HS-5 (cell line): ENCODE measurements around the gene OR52R1.
"Not testable (repeated sequence)": the region's sequence is repeated elsewhere in the genome, so short reads cannot be mapped to it uniquely, and the experiment has no call there.

Experiments
- DNase-seq: peaks from one replicate; pipeline ENCODE4 v3.0.0-alpha.2; 2012; ENCODE audit warnings: low read depth

Gene OR52R1

DNA sequence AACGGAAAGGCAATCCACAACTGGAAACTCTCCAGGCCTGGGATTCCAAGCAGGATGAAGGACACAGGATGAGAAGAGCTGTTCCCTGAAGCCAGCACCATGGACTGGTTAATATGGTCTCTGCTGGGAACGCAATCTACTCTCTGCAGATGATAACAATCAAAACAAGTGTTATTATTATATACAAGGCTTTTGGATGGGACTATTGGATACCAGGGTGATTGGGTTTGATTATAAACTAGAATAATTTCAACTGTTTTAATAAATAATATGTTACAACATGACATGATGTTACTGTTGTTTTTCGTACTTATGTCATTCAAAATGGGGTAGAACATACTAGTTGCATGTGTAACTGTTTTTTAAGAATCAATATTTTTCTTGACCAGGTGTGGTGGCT lies at the start of gene OR52R1:
TSS of gene OR52R1 (minus strand) at position 101 of the 400 bp plus-strand sequence. CDS start at position 101, 0 bp downstream.
- no peak for DNase-seq

DNA sequence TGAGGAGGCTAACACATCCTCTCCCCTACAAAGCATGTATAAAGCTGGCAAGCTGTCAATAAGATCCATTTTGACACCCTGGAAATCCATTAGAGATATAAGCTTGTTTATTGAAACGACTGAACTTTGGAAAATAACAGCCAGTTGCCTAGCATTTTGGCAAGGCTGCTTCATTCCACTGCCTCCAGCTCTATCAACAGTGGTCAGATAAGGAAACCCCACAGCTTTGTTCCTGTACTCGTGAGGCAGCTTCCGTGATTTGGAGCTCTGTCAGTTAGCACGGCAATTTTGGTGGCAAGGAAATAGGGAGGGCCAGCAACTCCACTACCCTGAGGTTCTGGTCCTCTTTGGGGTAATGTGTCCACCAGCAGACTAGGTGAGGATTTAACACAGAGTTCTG lies 46.9 kb upstream of the OR52R1 start:
- DNase-seq, result no peak

DNA sequence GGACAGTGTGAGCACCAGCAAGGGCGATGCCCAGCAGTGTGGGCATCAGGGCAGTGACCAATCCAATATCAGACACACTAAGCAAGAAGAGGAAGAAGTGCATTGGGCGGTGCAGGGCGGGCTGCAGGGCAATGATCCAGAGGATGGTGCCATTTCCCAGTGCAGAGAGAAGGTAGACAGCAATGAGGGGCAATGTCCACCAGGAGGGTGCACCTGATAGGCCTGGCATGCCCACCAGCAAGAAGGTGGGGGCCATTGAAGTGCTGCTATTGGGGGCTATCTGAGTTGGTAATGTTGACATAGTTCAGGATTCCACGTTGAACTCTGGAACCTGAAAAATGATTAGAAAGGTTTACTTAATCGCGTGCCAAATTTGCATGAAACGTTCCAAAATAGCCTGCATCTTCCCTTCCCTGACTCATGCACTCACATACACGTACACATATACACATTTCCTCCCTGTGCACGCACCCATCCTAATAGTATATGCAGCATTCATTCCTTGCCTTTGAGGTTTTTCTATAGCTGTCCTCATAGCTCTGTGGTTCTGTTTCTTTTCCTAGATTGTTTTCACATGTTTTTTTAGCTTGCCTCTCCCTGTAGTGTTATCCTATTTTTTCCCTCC lies 44.8 kb upstream of the OR52R1 start, which contains the start of gene OR51S1:
TSS of gene OR51S1 (minus strand) at position 301 of the 625 bp plus-strand sequence. CDS start at position 301, 0 bp downstream.
- DNase-seq, result no peak

DNA sequence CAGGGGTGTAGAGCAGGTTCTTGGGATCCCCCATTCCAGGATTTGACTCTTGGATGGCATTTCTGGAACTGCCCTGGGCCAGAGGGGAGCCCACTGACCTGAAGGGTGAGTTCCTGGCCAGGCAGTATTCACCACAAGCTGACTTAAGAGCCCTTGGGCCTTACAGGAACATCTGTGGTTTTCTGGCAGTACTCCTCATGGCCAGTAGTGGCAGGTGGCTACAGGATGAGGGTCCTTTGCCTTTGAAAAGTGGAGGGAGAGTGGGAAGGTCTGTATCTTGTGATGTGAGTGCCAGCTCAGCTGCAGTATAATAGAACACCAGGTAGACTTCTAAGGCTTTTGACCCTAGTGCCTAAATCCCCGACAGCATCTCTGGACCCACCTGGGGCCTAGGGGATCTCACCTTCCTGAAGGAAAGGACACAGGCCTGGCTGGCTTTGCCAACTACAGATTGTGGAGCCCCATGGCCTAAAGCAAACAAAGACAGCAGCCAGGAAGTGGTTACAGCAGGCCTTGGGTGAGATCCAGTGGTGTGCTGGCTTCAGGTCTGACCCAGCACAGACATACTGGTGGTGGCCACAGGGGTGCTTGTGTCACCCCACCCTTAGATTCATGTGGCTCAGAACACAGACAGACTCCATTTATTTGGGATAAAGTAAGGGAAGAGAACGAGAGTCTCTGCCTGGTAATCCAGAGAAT lies 35.8 kb upstream of the OR52R1 start:
- DNase-seq, result no peak

DNA sequence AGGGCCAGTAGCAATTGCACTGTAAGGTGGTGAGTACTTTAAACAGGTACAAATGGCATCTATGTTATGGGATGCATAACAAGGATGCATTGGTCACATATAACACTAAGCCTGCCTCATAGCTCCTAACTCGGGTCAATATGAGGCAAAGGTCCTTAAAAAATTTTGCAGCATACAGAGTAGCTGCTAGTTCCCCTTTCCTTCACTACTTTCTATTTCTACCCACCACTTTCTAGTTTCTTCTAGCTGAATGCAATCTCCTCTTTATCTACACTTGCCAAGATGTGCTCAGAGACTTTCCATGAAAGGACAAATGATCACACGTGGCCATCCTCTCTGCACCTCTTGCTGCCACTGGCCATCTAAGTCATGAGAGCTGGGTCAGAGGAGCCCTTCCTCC lies 26.7 kb upstream of the OR52R1 start:
- DNase-seq, result no peak

DNA sequence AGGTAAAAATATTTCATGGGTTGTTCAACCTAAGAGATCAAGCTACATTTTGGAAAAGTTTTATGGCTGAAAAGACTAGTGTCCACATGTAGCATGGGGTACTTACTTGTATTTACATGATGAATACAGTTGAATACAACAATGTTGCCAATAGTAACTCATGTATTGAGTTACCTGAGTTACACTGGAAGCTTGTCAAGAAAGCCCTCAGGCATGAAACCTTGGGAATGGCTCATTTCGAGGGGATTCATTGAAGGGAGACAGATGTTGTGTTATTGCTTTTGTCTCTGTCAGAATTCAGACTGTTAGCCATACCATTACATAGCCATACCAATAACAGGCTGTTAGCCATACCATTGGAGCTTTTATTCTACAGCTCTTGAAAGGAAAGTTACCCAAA lies 26.2 kb upstream of the OR52R1 start:
- no peak for DNase-seq

DNA sequence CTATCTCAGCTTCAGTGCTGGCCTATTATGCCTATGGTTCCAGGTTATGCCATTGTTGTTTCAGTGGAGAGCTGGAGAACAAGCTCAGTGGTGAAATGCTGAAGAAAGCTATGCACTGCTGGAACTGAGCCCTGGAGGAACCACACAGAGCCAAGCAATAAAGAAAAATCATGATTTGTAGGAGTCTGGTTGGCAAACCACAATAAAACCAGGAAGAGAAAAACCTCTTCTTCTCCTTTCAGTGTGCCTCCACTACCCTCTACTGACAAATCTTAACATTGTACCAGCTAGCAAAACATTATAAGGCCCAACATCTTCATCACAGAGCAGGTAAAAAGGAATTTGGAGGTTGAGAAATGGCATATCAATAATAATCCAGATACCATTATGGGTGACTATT lies 22.2 kb upstream of the OR52R1 start:
- DNase-seq, result no peak

DNA sequence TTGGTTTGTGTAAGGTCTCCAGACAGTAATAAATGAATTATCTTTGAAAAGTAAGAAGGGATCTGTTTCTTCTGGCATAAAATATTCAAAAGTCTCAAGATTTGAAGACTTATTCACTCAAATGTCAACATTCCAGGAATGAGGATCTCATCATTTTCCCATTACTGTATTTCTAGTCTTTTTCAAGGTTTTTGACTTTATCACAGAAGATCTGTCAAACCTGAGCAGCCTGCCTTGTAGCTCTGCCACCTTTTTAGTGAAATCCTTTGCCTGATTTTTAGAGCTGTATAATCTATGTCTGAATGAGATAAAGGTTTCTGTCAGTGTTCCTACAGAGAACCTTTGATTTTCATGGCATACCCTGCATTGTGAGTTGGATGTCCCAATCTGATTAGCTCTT lies 21.0 kb upstream of the OR52R1 start:
- no peak for DNase-seq

DNA sequence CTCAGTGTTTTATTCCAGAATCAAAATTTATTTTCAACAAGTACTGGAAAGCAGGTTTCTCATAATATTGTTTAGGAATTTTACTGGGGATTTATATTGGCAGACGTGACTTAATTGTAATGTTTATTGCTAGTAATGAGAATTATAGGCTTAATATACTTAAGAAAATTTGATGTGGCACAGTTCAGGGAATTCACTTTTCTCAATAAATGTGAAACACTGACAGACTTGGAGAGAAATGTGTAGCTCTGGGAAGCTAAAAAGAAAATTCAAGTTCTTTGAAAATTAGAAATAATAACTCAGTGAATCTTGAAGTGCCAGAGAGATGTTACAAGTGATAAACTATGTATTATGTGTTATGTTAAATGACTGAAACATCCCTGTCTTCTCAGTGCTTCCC lies 16.8 kb upstream of the OR52R1 start, which contains the start of gene OR51F2:
TSS of gene OR51F2 (plus strand) at position 301 of the 400 bp plus-strand sequence. CDS start 101 bp downstream, outside the sequence.
- no peak for DNase-seq

DNA sequence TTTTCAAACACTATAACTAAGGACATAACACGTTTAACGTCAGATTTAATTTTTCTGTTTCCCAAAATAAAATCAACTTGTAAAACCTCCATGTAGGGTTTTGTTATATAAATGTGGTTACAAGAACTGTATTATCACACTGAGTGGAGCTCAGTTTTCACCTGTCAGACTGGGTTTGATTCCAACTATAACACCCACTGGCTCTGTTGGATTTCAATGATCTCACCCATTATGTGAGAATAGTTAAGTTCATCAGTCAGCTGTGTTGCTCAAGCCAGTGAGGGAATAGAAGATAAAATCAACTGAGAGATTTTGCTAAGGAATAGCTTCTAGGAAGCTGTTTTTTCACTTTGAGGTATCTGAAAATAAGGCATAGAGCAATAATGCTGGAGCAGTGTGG lies 5.1 kb upstream of the OR52R1 start:
- DNase-seq, result no peak

DNA sequence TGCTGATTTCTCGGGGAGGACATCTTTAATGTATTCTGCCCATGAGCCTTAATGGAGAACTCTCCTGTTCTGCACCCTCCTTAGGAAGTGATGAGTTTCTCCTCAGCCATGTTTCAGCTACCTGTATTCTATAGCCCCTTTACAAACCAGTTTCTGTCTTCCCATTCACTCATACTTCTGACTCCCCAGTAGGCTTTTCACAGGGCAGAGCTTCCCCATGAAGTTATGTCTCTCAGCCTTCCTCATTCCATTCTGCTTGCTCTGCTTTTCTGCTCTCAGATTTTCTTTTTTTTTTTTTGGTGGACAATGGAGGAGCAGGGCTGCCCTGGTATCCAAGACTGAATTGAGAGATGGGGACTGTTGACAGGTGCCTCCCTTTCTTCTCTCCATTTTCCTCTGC lies 4.3 kb upstream of the OR52R1 start:
- no peak for DNase-seq

DNA sequence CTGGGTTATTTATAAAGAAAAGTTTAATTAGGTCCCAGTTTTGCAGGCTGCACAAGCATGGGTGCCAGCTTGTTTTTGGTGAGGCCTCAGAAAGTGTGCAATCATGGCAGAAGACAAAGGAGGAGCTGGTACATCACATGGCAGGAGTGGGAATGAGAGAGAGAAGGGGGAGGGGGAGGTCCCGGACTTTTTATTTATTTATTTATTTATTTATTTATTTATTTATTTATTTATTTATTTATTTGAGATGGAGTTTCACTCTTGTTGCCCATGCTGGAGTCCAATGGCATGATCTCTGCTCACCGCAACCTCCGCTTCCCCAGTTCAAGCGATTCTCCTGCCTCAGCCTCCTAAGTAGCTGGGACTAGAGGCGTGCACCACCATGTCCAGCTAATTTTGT lies 2.9 kb downstream of the OR52R1 start:
- DNase-seq, result not testable (repeated sequence)

DNA sequence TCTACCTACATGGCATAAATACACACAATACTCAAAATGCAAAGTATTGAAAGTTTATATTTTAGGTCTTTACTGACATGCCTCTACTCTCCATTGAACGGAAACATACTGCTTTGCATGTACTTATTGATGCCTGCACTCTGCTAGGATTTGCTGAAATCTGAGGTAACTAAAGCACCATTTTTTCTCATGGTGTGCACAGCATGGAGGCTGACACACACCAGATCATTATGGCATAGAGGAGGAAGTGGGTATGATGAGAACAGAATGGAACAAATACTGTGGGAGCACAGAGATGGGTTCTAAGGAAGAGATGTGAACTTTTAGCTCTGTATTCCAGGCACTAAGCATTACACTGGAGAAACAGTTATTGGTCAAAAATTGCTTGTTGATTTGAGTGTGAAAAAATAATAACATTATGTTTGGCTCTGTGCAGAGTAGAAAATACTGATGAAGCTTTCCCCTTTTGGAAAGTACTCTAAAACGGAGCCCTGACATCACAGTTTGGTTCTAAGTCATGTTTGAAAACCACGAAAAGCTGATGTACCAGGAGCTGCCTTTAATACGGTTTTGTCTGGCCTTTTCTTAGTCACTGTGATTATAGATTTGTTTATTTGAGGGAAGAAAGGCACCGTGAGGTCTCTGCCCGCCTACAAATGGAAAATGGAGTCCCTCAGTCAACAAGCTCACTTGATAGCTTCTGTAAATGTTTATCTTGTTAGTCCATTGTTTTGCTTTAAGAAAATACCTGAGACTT lies 5.6 kb downstream of the OR52R1 start:
- DNase-seq, result no peak

DNA sequence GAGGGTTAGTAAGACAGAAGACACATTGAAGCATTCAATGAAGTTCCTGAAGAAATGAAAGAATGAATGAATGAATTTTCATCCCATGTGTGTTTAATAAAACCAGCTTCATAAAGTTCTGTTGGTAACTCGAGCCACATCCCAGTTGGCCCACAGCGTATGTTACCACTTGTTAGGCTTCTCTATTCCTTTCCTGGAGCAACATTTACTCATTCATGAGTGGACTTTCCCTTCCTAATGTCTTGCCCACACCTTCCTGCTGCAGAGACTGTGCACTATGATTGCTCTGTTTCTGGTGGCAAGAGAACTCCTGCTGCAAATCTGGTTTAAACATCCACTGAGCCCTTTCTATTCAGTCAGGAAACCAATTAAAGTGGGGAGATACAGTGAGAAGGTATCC lies 7.0 kb downstream of the OR52R1 start:
- no peak for DNase-seq

DNA sequence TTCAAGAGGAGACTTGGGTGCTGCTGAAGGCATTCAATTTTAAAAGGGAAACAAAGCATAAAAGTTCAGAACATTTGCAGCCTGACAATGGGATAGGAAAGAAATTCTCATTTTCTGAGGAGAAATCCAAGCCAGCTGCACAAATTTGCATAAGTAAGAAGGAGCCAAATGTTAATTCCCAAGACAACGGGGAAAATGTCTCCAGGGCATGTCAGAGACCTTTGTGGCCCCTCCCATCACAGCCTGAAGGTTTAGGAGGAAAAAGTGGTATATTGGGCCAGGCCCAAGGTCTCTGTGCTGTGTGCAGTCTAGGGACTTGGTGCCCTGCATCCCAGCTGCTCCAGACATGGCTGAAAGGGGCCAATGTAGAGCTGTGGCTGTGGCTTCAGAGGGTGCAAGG lies 21.7 kb downstream of the OR52R1 start:
- no peak for DNase-seq

DNA sequence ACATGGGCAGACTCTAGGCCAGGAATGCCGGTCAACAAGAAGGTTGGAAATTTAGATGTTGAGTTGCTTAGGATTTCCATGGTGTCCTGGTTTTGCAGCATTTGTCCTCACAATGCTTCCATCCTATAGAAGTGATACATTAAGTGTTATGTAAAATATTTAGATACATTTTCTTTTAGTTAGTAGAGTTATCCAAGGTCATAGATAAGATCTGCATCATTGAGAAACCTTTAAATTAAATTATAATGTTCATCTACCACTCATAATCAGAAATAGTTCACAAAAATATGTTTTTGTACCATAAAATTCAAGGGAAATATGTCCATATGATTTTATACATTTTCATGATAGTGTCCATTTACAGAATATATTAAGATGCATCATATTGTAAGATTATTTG lies 34.3 kb downstream of the OR52R1 start, which contains the start of gene OR51F1:
TSS of gene OR51F1 (minus strand) at position 101 of the 400 bp plus-strand sequence. CDS start at position 101, 0 bp downstream.
- no peak for DNase-seq

DNA sequence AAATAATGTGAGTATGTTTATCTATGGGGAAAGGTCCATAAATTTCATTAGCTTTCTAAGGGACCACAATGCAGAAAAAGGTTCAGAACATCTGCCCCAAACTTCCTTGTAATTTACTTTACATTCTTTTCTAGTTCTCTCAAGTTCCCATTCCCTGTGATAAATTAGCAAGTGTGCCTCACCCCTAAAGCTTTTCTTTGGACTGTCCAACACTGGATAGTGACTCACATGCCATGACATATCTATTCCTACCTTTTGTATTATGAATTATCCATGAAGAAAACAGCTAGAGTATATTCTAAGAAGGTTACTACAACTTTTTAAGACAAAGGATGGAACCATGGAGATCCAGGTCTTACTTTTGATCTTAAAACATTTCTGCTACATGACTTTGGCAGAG lies 36.1 kb downstream of the OR52R1 start:
- DNase-seq, result no peak

DNA sequence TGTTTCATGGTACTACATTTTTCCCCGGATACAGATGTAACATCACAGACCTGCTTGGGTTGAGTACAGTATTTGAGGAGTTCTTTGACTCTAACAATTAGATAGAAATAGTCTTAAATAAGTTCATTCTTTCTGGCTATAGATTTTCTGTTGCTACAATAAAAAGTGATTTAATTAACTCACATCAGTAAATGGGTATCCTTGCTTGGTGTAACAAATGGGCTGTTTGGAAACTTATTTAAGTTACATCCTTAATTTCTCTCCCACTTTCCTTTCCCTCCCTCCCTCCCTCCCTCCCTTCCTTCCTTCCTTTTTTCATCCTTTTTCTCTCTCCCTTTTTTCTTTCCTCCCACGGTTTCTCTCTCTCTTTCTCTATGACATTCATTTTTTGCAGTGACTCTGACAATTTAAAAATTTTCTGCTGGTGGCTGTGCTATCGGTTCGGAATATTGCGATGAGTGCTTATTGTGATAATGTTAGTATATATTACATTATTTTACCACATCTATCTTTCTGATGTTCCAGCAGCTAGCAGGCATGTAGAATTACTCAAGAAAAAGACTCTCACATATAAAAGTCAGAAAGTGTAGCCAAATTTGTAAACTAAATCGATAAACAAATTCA lies 37.6 kb downstream of the OR52R1 start:
- no peak for DNase-seq

DNA sequence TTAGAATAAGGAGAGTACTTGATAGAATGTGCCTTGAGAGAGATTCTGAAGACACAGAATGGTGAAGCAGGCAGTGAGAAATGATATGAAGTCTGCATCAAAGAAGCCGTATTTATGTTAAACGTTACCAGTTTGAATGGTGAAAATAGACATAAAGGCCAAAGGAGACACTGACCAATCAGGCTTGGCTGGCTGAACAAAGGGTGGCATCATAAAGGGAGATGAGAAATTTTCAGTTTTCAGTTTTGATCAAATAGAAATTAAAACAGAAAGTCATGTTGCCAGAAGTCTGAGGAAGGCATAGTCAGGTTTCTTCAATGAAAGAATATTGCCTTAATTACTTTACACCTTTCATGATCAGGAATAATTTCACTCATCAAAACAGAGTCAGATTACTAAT lies 41.1 kb downstream of the OR52R1 start:
- DNase-seq, result no peak
